CD4-positive, alpha-beta memory T cell (primary cell): ENCODE results near the gene TLR10. TPM values are rescaled to one million over a fixed set of nuclear protein-coding genes. Genes with fewer than 3 reads are reported as not detected.
A peak's percentile ranks its signal among the peaks of the same experiment; 100 is the strongest.

Experiments used
- CTCF ChIA-PET: fragments of 350-600 bp; sonication (Branson Sonifier 250); formaldehyde crosslinking; loops from one replicate; lab custom pipeline; 2021; ENCODE audit warnings: inconsistent platforms; ENCODE audit not compliant: partially characterized antibody; lab: Charles Lee
- POLR2A ChIA-PET: fragments of 350-600 bp; sonication (Branson Sonifier 250); formaldehyde crosslinking; loops from one replicate; lab custom pipeline; 2021; ENCODE audit not compliant: partially characterized antibody; lab: Charles Lee
- DNase-seq, 5 donors: peaks; one replicate each; pipeline versions ENCODE4 v3.0.0 to v3.0.0-alpha.2; 2020 to 2022; ENCODE audit warnings: mixed read lengths in 1 of 5
- H3K27ac ChIP-seq: one replicate; pipeline ENCODE4 v1.7.0; 2013; ENCODE audit warnings: low read depth, low read length
- H3K27me3 ChIP-seq: 2 replicates; pipeline ENCODE4 v1.7.0; 2013; ENCODE audit warnings: mild to moderate bottlenecking, low read length, moderate library complexity; ENCODE audit not compliant: insufficient read depth
- H3K36me3 ChIP-seq: 2 replicates; pipeline ENCODE4 v1.7.0; 2013; ENCODE audit warnings: mild to moderate bottlenecking, low read length, moderate library complexity; ENCODE audit not compliant: insufficient read depth
- H3K4me1 ChIP-seq: 2 replicates; pipeline ENCODE4 v1.7.0; 2013; ENCODE audit warnings: mild to moderate bottlenecking, low read length, moderate library complexity; ENCODE audit not compliant: insufficient read depth
- H3K4me3 ChIP-seq, 2 donors: one replicate each; pipeline ENCODE4 v1.7.0; 2013; ENCODE audit warnings: low read length in 2 of 2, mild to moderate bottlenecking in 1 of 2
- H3K9me3 ChIP-seq, 2 donors: one replicate each; pipeline ENCODE4 v1.7.0; 2013; ENCODE audit warnings: low read length in 2 of 2, control low read depth in 1 of 2; ENCODE audit not compliant: control insufficient read depth in 1 of 2
- H3K27ac Mint-ChIP-seq, 7 donors: one replicate each; pipeline ENCODE4 v1.8.0; 2020 to 2021; ENCODE audit warnings: mixed read lengths in 7 of 7, mild to moderate bottlenecking in 6 of 7, inconsistent platforms in 3 of 7, moderate library complexity in 3 of 7
- H3K27me3 Mint-ChIP-seq, 2 donors: one replicate each; pipeline ENCODE4 v1.8.0; 2020 to 2021; ENCODE audit warnings: mixed read lengths in 2 of 2
- H3K36me3 Mint-ChIP-seq, 2 donors: one replicate each; pipeline ENCODE4 v1.8.0; 2020 to 2021; ENCODE audit warnings: mixed read lengths in 2 of 2, inconsistent platforms in 1 of 2, mild to moderate bottlenecking in 1 of 2
- H3K4me1 Mint-ChIP-seq, 4 donors: one replicate each; pipeline ENCODE4 v1.8.0; 2020 to 2021; ENCODE audit warnings: mixed read lengths in 4 of 4, mild to moderate bottlenecking in 1 of 4
- H3K4me3 Mint-ChIP-seq, 8 donors: one replicate each; pipeline ENCODE4 v1.8.0; 2020 to 2021; ENCODE audit warnings: mixed read lengths in 8 of 8, mild to moderate bottlenecking in 7 of 8, moderate library complexity in 6 of 8, inconsistent platforms in 3 of 8
- H3K9me3 Mint-ChIP-seq, 8 donors: one replicate each; pipeline ENCODE4 v1.8.0; 2020 to 2021; ENCODE audit warnings: mixed read lengths in 8 of 8, mild to moderate bottlenecking in 5 of 8, inconsistent platforms in 3 of 8, moderate library complexity in 1 of 8
- intact Hi-C: fragments of 100-400 bp; cut with micrococcal nuclease; formaldehyde crosslinking; loops from one replicate; pipeline ENCODE4 v1.15.1; 2023
- polyA plus RNA-seq, 2 donors: library from polyadenylated mRNA; unstranded; fragments of 300-500 nt; fragmentation: Illumina TruSeq; gene quantifications; one replicate each; pipeline ENCODE4 v1.2.3, GENCODE V29; 2021
- total RNA-seq, 2 experiments: library from RNA; stranded (reverse); gene quantifications; one replicate each; pipeline ENCODE4 v1.2.3, GENCODE V29; 2021

Gene TLR10
- total and polyA plus RNA-seq, 4 experiments from 2014 or later: 0.20 to 1.1 (median 0.28) TPM; not detected in 1

- Histone ChIP-seq H3K9me3 (no peaks in the 10 kb centered on the region), H3K27ac (no peak overlapping the region), H3K36me3 (no peaks in the 10 kb centered on the region), H3K4me1 (no peaks in the 10 kb centered on the region), H3K27me3 (no peaks in the 10 kb centered on the region), H3K4me3 (no peak overlapping the region)
- intact Hi-C loops: no loop called here
- POLR2A ChIA-PET: no interaction called here
- Mint-ChIP-seq H3K27ac (no peak overlapping the region), H3K4me3 (no peak overlapping the region), H3K4me1 (peaks cover 0 to 3% (median under 1%) of the 10 kb centered on the region in 4 donors), H3K9me3 (peaks cover 2 to 41% (median 27%) of the 10 kb centered on the region in 8 donors), H3K36me3 (peaks cover 3 to 13% of the 10 kb centered on the region in 2 donors), H3K27me3 (no peaks in the 10 kb centered on the region)
- CTCF ChIA-PET: interaction anchor here (2.1 to 4.1 kb wide), 2 partner anchors 7 to 29 kb away, joined by 5 to 15 read pairs; no protein-coding TSS in a partner anchor
- no peak for DNase-seq
These were observed 5.5 kb upstream of the TLR10 start for GRCh38 chr4:38788317-38788716.

DNA sequence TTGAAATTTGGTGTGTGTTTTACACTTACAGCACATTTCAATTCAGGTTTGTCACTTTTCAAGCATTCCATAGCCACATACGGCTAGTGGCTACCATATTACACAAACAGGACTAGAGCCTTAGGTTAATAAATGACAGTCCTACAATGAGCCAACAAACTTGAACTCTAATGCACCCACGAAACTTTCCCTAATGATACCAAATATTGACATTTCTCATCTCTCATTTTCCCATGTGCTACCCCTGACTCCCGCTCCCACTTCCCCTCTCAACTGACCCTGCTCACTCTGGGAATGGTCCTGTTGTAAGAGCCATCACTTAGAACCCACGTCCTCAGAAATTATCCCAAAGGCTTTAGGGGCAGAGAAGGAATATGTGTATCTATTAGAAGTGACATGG lies 4.9 kb upstream of the TLR10 start:
- H3K36me3 ChIP-seq: no peaks in the 10 kb centered on the region
- Mint-ChIP-seq H3K4me1 (peaks cover 2 to 4% (median 2%) of the 10 kb centered on the region in 4 donors), H3K36me3 (peaks cover 2 to 13% of the 10 kb centered on the region in 2 donors), H3K27ac (no peak overlapping the region), H3K4me3 (no peak overlapping the region), H3K27me3 (peaks cover 0 to 2% of the 10 kb centered on the region in 2 donors), H3K9me3 (peaks cover 2 to 36% (median 26%) of the 10 kb centered on the region in 8 donors)
- ChIA-PET POLR2A (no interaction called here), CTCF (no interaction called here)
- H3K27me3 ChIP-seq: no peaks in the 10 kb centered on the region
- H3K4me3 ChIP-seq: no peak overlapping the region
- no peaks in the 10 kb centered on the region for H3K4me1 ChIP-seq
- no peak for DNase-seq
- no peak overlapping the region for H3K27ac ChIP-seq
- no peaks in the 10 kb centered on the region for H3K9me3 ChIP-seq
- intact Hi-C loops: no loop called here

GRCh38 chr4:38785901-38786402 lies 3.2 kb upstream of the TLR10 start:
- Histone ChIP-seq H3K27ac (no peak overlapping the region), H3K4me1 (no peaks in the 10 kb centered on the region), H3K9me3 (no peaks in the 10 kb centered on the region), H3K4me3 (no peak overlapping the region), H3K27me3 (no peaks in the 10 kb centered on the region), H3K36me3 (no peaks in the 10 kb centered on the region)
- Mint-ChIP-seq H3K4me3 (no peak overlapping the region), H3K9me3 (peaks cover 0 to 25% (median 16%) of the 10 kb centered on the region in 8 donors), H3K27me3 (peaks cover 0 to 2% of the 10 kb centered on the region in 2 donors), H3K36me3 (peaks cover 2 to 7% of the 10 kb centered on the region in 2 donors), H3K4me1 (peaks cover 2 to 5% (median 3%) of the 10 kb centered on the region in 4 donors), H3K27ac (no peak overlapping the region)
- intact Hi-C loops: no loop called here
- ChIA-PET CTCF (interaction anchor here (0.9 to 6.5 kb wide), 5 partner anchors 17 to 707 kb away, joined by 3 to 86 read pairs (median 3); partner anchors contain the start of gene TLR1), POLR2A (interaction anchor here (1.3 kb wide), 1 partner anchor 18 kb away, joined by 3 read pairs; no protein-coding TSS in a partner anchor)
- DNase-seq: no peak

DNA sequence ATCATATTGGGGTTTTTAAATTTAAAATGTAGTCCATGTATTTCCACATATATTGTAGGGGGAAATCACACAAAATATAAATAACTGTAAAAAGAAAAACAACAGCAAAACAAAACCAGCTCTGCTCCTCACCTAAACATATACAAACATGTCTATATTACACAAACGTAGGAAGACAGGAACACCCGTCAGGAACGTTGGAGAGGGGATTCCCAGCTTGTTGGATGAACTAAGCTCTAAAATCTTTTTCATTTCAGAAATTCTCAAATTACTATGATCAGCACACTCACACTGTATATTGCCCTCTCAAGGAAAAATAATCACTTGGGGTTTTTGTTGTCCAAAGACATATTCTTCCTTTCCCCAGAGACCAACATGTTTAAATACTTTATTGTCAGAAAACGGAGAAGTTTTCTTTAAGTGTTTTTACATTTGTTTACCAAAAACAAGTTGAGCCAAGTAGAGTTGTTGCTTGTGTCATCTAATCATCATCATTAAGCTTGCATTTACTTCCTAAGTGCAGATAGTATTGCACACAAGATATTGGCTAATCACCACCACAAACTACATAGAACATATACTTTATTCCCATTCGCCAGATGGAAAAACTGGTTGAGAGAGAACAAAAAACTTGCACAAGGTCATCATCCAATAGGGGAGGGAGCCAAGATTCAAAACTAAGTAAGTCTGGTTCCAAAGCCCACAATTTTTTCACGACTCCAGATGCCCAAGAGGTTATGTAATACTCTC lies 2.4 kb upstream of the TLR10 start:
- CTCF ChIA-PET: interaction anchor here (1.0 to 6.7 kb wide), 7 partner anchors 15 to 707 kb away, joined by 3 to 123 read pairs (median 4); partner anchors contain the start of gene TLR1
- Mint-ChIP-seq H3K27ac (no peak overlapping the region), H3K4me3 (no peak overlapping the region), H3K36me3 (peaks cover 2 to 7% of the 10 kb centered on the region in 2 donors), H3K27me3 (peaks cover 0 to 2% of the 10 kb centered on the region in 2 donors), H3K9me3 (peaks cover 0 to 18% (median 10%) of the 10 kb centered on the region in 8 donors), H3K4me1 (peaks cover 2 to 5% (median 3%) of the 10 kb centered on the region in 4 donors)
- intact Hi-C loops: no loop called here
- H3K27me3 ChIP-seq: no peaks in the 10 kb centered on the region
- no peaks in the 10 kb centered on the region for H3K9me3 ChIP-seq
- no peaks in the 10 kb centered on the region for H3K4me1 ChIP-seq
- DNase-seq: no peak
- no peaks in the 10 kb centered on the region for H3K36me3 ChIP-seq
- no peak overlapping the region for H3K4me3 ChIP-seq
- POLR2A ChIA-PET: interaction anchor here (0.6 kb wide), 1 partner anchor 201 kb away, joined by 3 read pairs; no protein-coding TSS in a partner anchor
- no peak overlapping the region for H3K27ac ChIP-seq

- POLR2A ChIA-PET: interaction anchor here (1.1 kb wide), 1 partner anchor 24 kb away, joined by 3 read pairs; no protein-coding TSS in a partner anchor
- CTCF ChIA-PET: interaction anchor here (1.2 to 6.7 kb wide), 8 partner anchors 10 to 79 kb away, joined by 3 to 123 read pairs (median 6); partner anchors contain the start of gene TLR1
- Mint-ChIP-seq H3K9me3 (peaks cover 0 to 9% (median 2%) of the 10 kb centered on the region in 8 donors), H3K4me1 (peaks cover 2 to 5% (median 3%) of the 10 kb centered on the region in 4 donors), H3K27me3 (peaks cover 0 to 2% of the 10 kb centered on the region in 2 donors), H3K27ac (peak overlapping the region in 1 of 7 donors; percentile 50), H3K4me3 (no peak overlapping the region), H3K36me3 (no peaks in the 10 kb centered on the region)
- H3K27me3 ChIP-seq: no peaks in the 10 kb centered on the region
- intact Hi-C loops: no loop called here
- H3K36me3 ChIP-seq: no peaks in the 10 kb centered on the region
- no peak overlapping the region for H3K27ac ChIP-seq
- H3K4me1 ChIP-seq: no peaks in the 10 kb centered on the region
- no peaks in the 10 kb centered on the region for H3K9me3 ChIP-seq
- H3K4me3 ChIP-seq: no peak overlapping the region
- DNase-seq: no peak
These were observed 1.4 kb upstream of the TLR10 start for GRCh38 chr4:38784141-38784540.

GRCh38 chr4:38783109-38783460 lies 295 bp upstream of the TLR10 start:
- H3K36me3 ChIP-seq: no peaks in the 10 kb centered on the region
- H3K9me3 ChIP-seq: no peaks in the 10 kb centered on the region
- intact Hi-C loops: loop anchor here (1.0 kb wide), 4 partner anchors 21 to 721 kb away; partner anchors contain the start of gene TLR1
- H3K4me1 Mint-ChIP-seq: peaks cover 2 to 5% (median 3%) of the 10 kb centered on the region in 4 donors
- no peaks in the 10 kb centered on the region for H3K4me1 ChIP-seq
- H3K4me3 Mint-ChIP-seq: no peak overlapping the region
- no peaks in the 10 kb centered on the region for H3K36me3 Mint-ChIP-seq
- peaks cover 0 to 2% of the 10 kb centered on the region in 2 donors for H3K27me3 Mint-ChIP-seq
- H3K27me3 ChIP-seq: no peaks in the 10 kb centered on the region
- no peak overlapping the region for H3K27ac ChIP-seq
- no peak overlapping the region for H3K4me3 ChIP-seq
- ChIA-PET CTCF (interaction anchor here (0.6 to 6.7 kb wide), 24 partner anchors 10 to 720 kb away, joined by 3 to 123 read pairs (median 6); partner anchors contain the start of genes TLR1 and TLR6), POLR2A (interaction anchor here (0.8 to 1.7 kb wide), 5 partner anchors 19 to 73 kb away, joined by 3 to 7 read pairs (median 6); partner anchors contain the start of gene TLR1)
- H3K27ac Mint-ChIP-seq: no peak overlapping the region
- DNase-seq: no peak
- H3K9me3 Mint-ChIP-seq: peaks cover 0 to 5% (median 0%) of the 10 kb centered on the region in 8 donors
